HG03571 (cell line): Measurements from ENCODE around the gene GPR89B.
"Not testable (repeated sequence)": the region's sequence is repeated elsewhere in the genome, so short reads cannot be mapped to it uniquely, and the experiment has no call there.

Experiments used
- ATAC-seq: cut with Tn5 transposase; IDR thresholded peaks from one replicate; pipeline ENCODE4 v1.9.1; 2021; ENCODE audit not compliant: unreplicated experiment

GPR89B gene

GRCh38 chr1:147928236-147929132, at the start of gene GPR89B:
GPR89B (plus strand) TSS chr1:147928420; CDS start chr1:147928537, 117 bp downstream.
- peak; percentile 97 for ATAC-seq

- ATAC-seq: no peak
Observed at GRCh38 chr1:147879911-147880310, 48.3 kb upstream of the GPR89B start.

GRCh38 chr1:147882535-147882934, 45.7 kb upstream of the GPR89B start:
- ATAC-seq: no peak

- ATAC-seq: no peak
Observed at GRCh38 chr1:147890177-147890790, 37.9 kb upstream of the GPR89B start.

DNA sequence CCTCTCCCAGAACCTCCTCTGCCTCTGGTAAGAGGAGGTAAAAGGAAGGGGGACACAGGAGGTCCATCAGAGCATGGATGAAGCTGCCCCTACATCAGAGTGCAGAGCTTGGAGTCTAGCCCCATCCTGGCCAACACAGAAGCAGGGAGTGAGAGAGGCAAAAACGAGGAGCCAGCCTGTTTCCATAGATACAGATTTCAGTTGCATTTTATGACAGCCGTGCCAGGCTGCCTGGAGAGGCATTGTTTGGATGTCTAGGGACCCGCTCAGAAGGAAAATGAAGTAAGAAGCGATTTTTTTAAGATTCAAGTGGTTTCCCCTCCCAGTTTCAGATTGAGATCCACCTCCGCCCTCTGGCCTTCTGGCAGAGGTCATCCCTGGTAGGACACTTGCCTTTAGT, 37.1 kb upstream of the GPR89B start:
- no peak for ATAC-seq

GRCh38 chr1:147892216-147892615, 36.0 kb upstream of the GPR89B start:
- no peak for ATAC-seq

- ATAC-seq: no peak
Observed at GRCh38 chr1:147892731-147893214, 35.4 kb upstream of the GPR89B start.

- ATAC-seq: no peak
Observed at GRCh38 chr1:147895123-147895522, 33.1 kb upstream of the GPR89B start.

DNA sequence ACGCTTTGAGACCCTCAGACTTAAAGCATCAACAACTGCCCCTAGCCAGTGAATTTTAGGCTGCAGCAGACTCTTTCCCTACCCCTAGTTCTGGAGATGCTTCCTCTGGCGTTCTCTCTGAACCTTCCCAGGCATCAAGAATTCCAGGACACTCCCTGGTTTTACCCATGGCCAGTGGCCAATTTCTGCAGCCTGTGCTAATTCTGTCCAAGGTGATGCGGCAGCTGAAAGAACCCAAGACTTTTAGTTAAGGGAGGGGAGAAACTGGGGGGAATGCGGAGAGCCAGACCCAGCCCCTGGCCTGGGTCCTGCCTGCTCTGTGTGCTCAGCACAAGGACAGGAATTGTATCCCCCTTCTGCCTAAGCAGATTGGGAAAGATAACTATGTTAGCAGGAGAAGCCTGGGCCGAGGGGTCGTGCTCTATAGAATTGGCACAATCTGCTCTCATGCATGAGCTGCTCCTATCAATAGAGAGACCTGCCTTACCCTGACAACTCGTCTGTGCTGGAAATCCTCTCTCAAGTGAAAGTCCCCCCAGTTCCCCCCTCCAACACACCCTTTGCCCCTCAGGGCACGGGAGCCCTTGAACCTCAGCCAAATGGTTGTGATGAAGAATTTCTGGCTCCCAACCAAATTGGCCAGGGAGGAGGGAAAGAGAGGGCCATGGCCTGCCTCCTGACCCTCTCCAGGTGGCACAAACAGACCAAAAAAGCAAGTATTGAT, 31.0 kb upstream of the GPR89B start:
- no peak for ATAC-seq

GRCh38 chr1:147897789-147898188, 30.4 kb upstream of the GPR89B start:
- ATAC-seq: no peak

- no peak for ATAC-seq
Observed at GRCh38 chr1:147902253-147902845, 25.9 kb upstream of the GPR89B start, which contains the start of gene GJA8. GJA8 (plus strand) TSS chr1:147902795; CDS start chr1:147907956, 5,161 bp downstream.

- no peak for ATAC-seq
Observed at GRCh38 chr1:147904726-147905125, 23.5 kb upstream of the GPR89B start.

DNA sequence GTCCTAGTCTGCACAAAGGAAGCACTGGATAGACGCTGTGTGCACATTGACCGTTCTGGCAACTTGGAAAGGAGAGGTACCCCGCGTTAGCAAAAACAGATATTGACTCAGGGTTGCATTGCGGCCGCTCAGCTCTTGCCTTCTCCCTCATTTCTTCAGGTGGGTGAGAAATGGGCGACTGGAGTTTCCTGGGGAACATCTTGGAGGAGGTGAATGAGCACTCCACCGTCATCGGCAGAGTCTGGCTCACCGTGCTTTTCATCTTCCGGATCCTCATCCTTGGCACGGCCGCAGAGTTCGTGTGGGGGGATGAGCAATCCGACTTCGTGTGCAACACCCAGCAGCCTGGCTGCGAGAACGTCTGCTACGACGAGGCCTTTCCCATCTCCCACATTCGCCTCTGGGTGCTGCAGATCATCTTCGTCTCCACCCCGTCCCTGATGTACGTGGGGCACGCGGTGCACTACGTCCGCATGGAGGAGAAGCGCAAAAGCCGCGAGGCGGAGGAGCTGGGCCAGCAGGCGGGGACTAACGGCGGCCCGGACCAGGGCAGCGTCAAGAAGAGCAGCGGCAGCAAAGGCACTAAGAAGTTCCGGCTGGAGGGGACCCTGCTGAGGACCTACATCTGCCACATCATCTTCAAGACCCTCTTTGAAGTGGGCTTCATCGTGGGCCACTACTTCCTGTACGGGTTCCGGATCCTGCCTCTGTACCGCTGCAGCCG, 20.3 kb upstream of the GPR89B start:
- ATAC-seq: no peak

DNA sequence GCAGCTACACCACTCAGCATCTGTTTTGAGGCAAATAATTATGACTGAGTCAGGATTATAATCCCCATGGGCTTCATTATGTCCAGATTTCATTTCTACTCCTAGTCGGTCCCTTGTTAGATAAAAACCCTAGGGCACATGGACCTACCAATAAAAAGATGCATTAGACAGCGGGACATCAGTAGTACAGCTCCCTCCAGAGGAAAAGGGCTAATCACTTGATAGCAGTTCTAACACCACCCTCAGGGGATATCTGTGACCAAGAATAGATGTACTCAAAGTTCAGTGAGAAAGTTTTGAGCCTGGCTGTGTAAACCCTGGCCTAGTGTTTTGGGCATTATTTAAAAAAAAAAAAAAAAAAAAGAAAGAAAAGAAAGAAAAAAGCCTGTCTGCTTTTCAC, 15.7 kb upstream of the GPR89B start:
- ATAC-seq: no peak

DNA sequence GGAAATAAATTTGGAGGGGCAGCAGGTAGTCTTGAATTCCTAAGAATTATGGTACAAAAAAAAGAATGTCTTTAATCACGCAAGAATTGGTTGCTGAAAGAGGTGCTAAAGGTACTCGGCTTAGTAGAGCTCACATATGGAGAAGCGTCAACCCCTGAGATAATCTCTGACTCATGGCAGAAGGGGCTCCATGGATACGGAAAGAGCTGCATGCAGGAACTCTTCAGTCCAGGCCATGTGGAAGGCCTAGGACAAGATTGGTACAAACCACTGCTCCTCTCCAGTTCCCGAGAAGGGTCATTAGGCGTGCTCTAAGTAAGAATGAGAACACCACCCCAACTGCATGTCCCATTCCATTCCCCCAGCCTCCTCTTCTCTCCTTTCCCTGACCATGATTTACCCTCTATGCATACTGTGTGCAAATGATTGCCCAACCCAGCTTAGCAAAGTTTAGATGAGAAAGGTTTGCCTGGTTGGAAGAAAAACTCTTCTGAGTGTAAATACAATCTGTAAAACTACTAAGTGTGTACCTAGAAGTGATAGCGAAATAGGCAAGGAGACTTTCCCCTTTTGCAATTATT, 14.8 kb upstream of the GPR89B start:
- no peak for ATAC-seq

GRCh38 chr1:147919896-147920295, 8.3 kb upstream of the GPR89B start:
- no peak for ATAC-seq

DNA sequence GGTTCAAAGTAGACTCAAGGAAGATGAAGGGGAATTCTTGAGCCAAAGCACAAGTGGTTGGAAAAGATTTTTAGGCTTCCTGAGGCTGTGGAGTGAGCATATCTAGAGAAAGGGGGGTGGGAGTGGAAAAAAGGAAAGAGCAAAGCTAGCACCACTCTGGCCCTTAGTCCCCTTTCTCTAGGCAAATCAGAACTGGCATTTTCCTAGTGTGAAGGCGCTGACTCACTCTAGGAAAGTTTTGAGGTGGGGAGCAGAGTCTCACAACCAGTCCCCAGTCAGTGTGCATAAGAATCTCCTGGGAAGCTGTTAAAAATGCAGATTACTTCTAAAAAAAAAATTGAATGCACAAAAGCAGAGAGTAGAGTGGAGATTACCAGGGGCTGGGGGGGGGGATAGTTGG, 3.4 kb upstream of the GPR89B start:
- ATAC-seq: no peak

DNA sequence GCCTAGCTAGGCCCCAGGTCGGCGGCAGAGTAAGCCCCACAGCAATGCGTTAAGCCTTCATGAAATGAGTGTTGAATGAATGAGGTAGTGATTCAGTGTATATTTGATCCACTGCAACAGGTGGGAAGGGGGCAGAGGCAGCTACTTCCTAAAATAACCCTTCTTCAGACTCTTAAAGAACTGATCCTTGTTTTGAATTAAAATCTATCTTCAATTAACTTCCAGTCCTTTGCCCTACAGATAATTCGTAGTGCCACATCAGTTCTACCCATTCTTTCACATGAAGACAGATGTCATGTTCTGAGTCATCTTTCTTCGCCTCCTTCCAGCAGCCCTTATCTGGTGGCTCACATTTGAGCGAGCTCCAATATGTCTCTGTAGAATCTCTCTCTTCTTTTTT, 1.0 kb upstream of the GPR89B start:
- not testable (repeated sequence) for ATAC-seq

DNA sequence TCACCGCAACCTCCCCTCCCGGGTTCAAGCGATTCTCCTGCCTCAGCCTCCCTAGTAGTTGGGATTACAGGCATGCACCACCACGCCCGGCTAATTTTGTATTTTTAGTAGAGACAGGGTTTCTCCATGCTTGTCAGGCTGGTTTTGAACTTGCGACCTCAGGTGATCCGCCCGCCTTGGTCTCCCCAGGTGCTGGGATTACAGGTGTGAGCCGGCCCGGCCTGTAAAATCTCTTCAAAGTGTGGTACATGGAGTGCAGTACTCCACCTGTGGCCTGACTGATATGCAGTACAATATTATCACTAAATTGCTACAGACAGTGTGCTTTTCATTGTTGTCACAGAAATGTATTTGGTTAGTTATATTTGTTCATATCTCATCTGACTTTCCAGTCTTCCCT, 531 bp upstream of the GPR89B start:
- ATAC-seq: not testable (repeated sequence)

DNA sequence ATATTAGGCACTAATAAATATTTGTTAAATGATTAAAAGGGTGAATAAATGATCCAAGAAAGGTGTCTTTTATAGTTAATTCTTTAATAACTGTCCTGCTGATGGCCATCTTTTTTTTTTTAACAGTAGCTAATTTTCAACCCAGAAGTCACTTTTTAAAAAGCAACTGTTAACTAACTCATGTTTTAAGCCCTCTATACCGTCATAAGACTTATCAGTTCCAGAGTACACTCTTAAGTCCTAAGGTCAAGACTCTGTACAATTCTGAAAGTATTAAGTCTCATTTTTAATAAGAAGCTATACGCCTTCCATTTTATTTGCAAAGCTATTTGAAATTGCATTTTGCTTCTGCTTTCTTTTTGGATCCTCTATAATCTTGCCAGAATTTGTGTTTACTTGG, 2.9 kb downstream of the GPR89B start:
- not testable (repeated sequence) for ATAC-seq
